WTC11 (cell line): Measurements from ENCODE around the gene ADARB2. TPM values are rescaled to one million over a fixed set of nuclear protein-coding genes. Genes with fewer than 3 reads are reported as not detected.

Experiments
- ATAC-seq: fragments of 200-7000 bp; cut with Tn5 transposase; 2 replicates; pipeline ENCODE4 v1.10.0; 2021; ENCODE audit warnings: mild to moderate bottlenecking, moderate library complexity
- CTCF ChIA-PET: fragments of 300-600 bp; sonication (Branson Sonifier 250); formaldehyde crosslinking; loops from one replicate; lab custom pipeline; 2021; ENCODE audit warnings: antibody characterized with exemption; lab: Charles Lee
- POLR2A ChIA-PET: fragments of 350-600 bp; sonication (Branson Sonifier 250); formaldehyde crosslinking; loops from one replicate; lab custom pipeline; 2021; ENCODE audit warnings: antibody characterized with exemption; lab: Charles Lee
- DNase-seq: peaks from one replicate; pipeline ENCODE4 v3.0.0; 2021; ENCODE audit warnings: low spot score
- H3K27ac Mint-ChIP-seq: 2 replicates; pipeline ENCODE4 v1.8.0; 2021; ENCODE audit warnings: mixed read lengths
- H3K27me3 Mint-ChIP-seq: 2 replicates; pipeline ENCODE4 v1.8.0; 2021; ENCODE audit warnings: low read depth, mild to moderate bottlenecking, moderate library complexity, mixed read lengths
- H3K36me3 Mint-ChIP-seq: 2 replicates; pipeline ENCODE4 v1.8.0; 2021; ENCODE audit warnings: mixed read lengths
- H3K4me1 Mint-ChIP-seq: 2 replicates; pipeline ENCODE4 v1.8.0; 2022; ENCODE audit warnings: mixed read lengths
- H3K4me3 Mint-ChIP-seq: 2 replicates; pipeline ENCODE4 v1.8.0; 2021; ENCODE audit warnings: mild to moderate bottlenecking, moderate library complexity, mixed read lengths
- H3K9me3 Mint-ChIP-seq: 2 replicates; pipeline ENCODE4 v1.8.0; 2021; ENCODE audit warnings: mixed read lengths
- CDX4 ChIP-seq: fragments of 250-450 bp; sonication (Bioruptor Pico); IDR thresholded peaks from 2 replicates; pipeline ENCODE4 v1.9.0; 2021; ENCODE audit warnings: moderate library complexity, mild to moderate bottlenecking, inconsistent platforms, borderline replicate concordance
- E2F4 ChIP-seq: sonication (generic); formaldehyde crosslinking; IDR thresholded peaks from 2 replicates; pipeline ENCODE4 v1.8.1; 2022; ENCODE audit warnings: low read depth, mild to moderate bottlenecking, moderate library complexity, missing genetic modification reagents, borderline replicate concordance
- ESRRA ChIP-seq: sonication (generic); formaldehyde crosslinking; IDR thresholded peaks from 2 replicates; pipeline ENCODE4 v1.8.1; 2022; ENCODE audit warnings: mild to moderate bottlenecking, missing genetic modification reagents, borderline replicate concordance
- FOXK1 ChIP-seq: sonication (generic); formaldehyde crosslinking; IDR thresholded peaks from 2 replicates; pipeline ENCODE4 v1.8.0; 2022; ENCODE audit warnings: mild to moderate bottlenecking, moderate library complexity, missing genetic modification reagents
- FOXP1 ChIP-seq: sonication (generic); formaldehyde crosslinking; IDR thresholded peaks from 2 replicates; pipeline ENCODE4 v1.8.0; 2022; ENCODE audit warnings: missing genetic modification reagents, mild to moderate bottlenecking, moderate library complexity, borderline replicate concordance
- HMGXB4 ChIP-seq: sonication (generic); formaldehyde crosslinking; IDR thresholded peaks from 2 replicates; pipeline ENCODE4 v1.8.1; 2023; ENCODE audit warnings: mild to moderate bottlenecking, moderate library complexity, missing genetic modification reagents
- IRF2 ChIP-seq: sonication (generic); formaldehyde crosslinking; IDR thresholded peaks from 2 replicates; pipeline ENCODE4 v1.8.0; 2022; ENCODE audit warnings: low read depth, missing genetic modification reagents, borderline replicate concordance
- JAZF1 ChIP-seq: fragments of 250-450 bp; sonication (Bioruptor Pico); IDR thresholded peaks from 2 replicates; pipeline ENCODE4 v1.9.0; 2021; ENCODE audit warnings: moderate library complexity, mild to moderate bottlenecking, inconsistent platforms
- JUN ChIP-seq: sonication (generic); formaldehyde crosslinking; IDR thresholded peaks from 2 replicates; pipeline ENCODE4 v1.8.0; 2023; ENCODE audit warnings: mild to moderate bottlenecking, missing genetic modification reagents
- MAX ChIP-seq: sonication (generic); formaldehyde crosslinking; IDR thresholded peaks from 2 replicates; pipeline ENCODE4 v1.8.0; 2022; ENCODE audit warnings: mild to moderate bottlenecking, missing genetic modification reagents
- NFATC4 ChIP-seq: fragments of 250-450 bp; sonication (Bioruptor Pico); IDR thresholded peaks from 2 replicates; pipeline ENCODE4 v1.9.0; 2021; ENCODE audit warnings: mild to moderate bottlenecking
- NFYB ChIP-seq: sonication (generic); formaldehyde crosslinking; conservative IDR thresholded peaks from 2 replicates; pipeline ENCODE4 v1.8.0; 2022; ENCODE audit warnings: low read depth, missing genetic modification reagents
- OVOL2 ChIP-seq: fragments of 250-450 bp; sonication (Bioruptor Pico); IDR thresholded peaks from 2 replicates; pipeline ENCODE4 v1.9.0; 2021; ENCODE audit warnings: mild to moderate bottlenecking, borderline replicate concordance
- TCF7 ChIP-seq: sonication (generic); formaldehyde crosslinking; IDR thresholded peaks from 2 replicates; pipeline ENCODE4 v1.8.0; 2022; ENCODE audit warnings: mild to moderate bottlenecking, low read depth, missing genetic modification reagents, moderate library complexity
- TP53 ChIP-seq: sonication (generic); formaldehyde crosslinking; IDR thresholded peaks from 2 replicates; pipeline ENCODE4 v1.8.1; 2023; ENCODE audit warnings: mild to moderate bottlenecking, missing genetic modification reagents
- ZBTB43 ChIP-seq: sonication (generic); formaldehyde crosslinking; IDR thresholded peaks from 2 replicates; pipeline ENCODE4 v1.8.1; 2023; ENCODE audit warnings: mild to moderate bottlenecking, missing genetic modification reagents
- ZNF281 ChIP-seq: sonication (generic); formaldehyde crosslinking; IDR thresholded peaks from 2 replicates; pipeline ENCODE4 v1.8.0; 2023; ENCODE audit warnings: mild to moderate bottlenecking, missing genetic modification reagents
- ZNF317 ChIP-seq: sonication (generic); formaldehyde crosslinking; IDR thresholded peaks from 2 replicates; pipeline ENCODE4 v1.8.1; 2023; ENCODE audit warnings: low read depth, mild to moderate bottlenecking, moderate library complexity, missing genetic modification reagents, borderline replicate concordance
- ZNF416 ChIP-seq: fragments of 250-450 bp; sonication (Bioruptor Pico); IDR thresholded peaks from 2 replicates; pipeline ENCODE4 v1.9.0; 2021; ENCODE audit warnings: mild to moderate bottlenecking, inconsistent platforms
- ZNF425 ChIP-seq: fragments of 250-450 bp; sonication (Bioruptor Pico); conservative IDR thresholded peaks from 2 replicates; pipeline ENCODE4 v1.9.0; 2021; ENCODE audit warnings: mild to moderate bottlenecking
- total RNA-seq: library from RNA; stranded (reverse); gene quantifications from 3 replicates; pipeline ENCODE4 v1.2.3, GENCODE V29; 2021

ADARB2 gene
- total RNA-seq, 1 experiment from 2014 or later = 3.7 TPM

GRCh38 chr10:1706256-1706655 lies 31.1 kb downstream of the ADARB2 start (continued):
- TF ChIP-seq ZNF317 (CRISPR knock-in tag) (no peak), HMGXB4 (CRISPR knock-in tag) (no peak)

- no peak overlapping the region for H3K4me3 Mint-ChIP-seq
- ATAC-seq (peak; percentile 62), DNase-seq (peak; percentile 28)
- H3K36me3 Mint-ChIP-seq = peaks cover 22% of the 10 kb centered on the region
- TF ChIP-seq ZNF416 (CRISPR knock-in tag) (no peak), JUN (CRISPR knock-in tag) (no peak), MAX (CRISPR knock-in tag) (no peak), JAZF1 (CRISPR knock-in tag) (no peak), ZBTB43 (CRISPR knock-in tag) (no peak), ESRRA (CRISPR knock-in tag) (no peak), FOXP1 (no peak), ZNF425 (CRISPR knock-in tag) (no peak), E2F4 (CRISPR knock-in tag) (no peak), TCF7 (CRISPR knock-in tag) (no peak), ZNF281 (CRISPR knock-in tag) (no peak), ZNF317 (CRISPR knock-in tag) (no peak), OVOL2 (CRISPR knock-in tag) (no peak), HMGXB4 (CRISPR knock-in tag) (no peak), IRF2 (no peak), NFYB (CRISPR knock-in tag) (no peak), TP53 (CRISPR knock-in tag) (no peak), NFATC4 (CRISPR knock-in tag) (no peak), CDX4 (CRISPR knock-in tag) (no peak), FOXK1 (CRISPR knock-in tag) (no peak)
- peaks cover 29% of the 10 kb centered on the region for H3K9me3 Mint-ChIP-seq
- ChIA-PET POLR2A (no interaction called here), CTCF (interaction anchor here (0.7 to 1.2 kb wide), 4 partner anchors 39 to 948 kb away, joined by 3 read pairs; partner anchors contain the start of gene ADARB2)
- H3K27ac Mint-ChIP-seq = no peak overlapping the region
- peaks cover under 1% of the 10 kb centered on the region for H3K27me3 Mint-ChIP-seq
- H3K4me1 Mint-ChIP-seq = peaks cover 2% of the 10 kb centered on the region; the same call in 1 of the 2 replicates
These were observed 39.1 kb downstream of the ADARB2 start for GRCh38 chr10:1698185-1698584.
